Right lobe of liver (tissue), 4 donors: Measurements from ENCODE around the gene MAGEF1.

Experiments
- CTCF ChIP-seq, 4 donors: fragments of 200-600 bp in 3 of 4; fragments of 450-650 bp in 1 of 4; IDR thresholded peaks; one replicate each; pipeline versions ENCODE4 v1.5.1 to v1.8.0; 2016 to 2022; ENCODE audit warnings: antibody characterized with exemption in 4 of 4, mild to moderate bottlenecking in 2 of 4
- POLR2A ChIP-seq: fragments of 450-650 bp; IDR thresholded peaks from one replicate; pipeline ENCODE4 v1.6.1; 2017; ENCODE audit warnings: antibody characterized with exemption, mild to moderate bottlenecking
- donor health status: DM: no; HTN: no; CAD: no.
- donor health status: DM: no; HTN: no; CAD: no.
- donor health status: DM: no; HTN: yes; CAD: no.

- TF ChIP-seq CTCF (IDR thresholded peaks at IDR 0.05) = no peak
- no peak for TF ChIP-seq POLR2A
Observed at GRCh38 chr3:184737641-184738505, 26.0 kb upstream of the MAGEF1 start.
